HepG2 (cell line): ENCODE data around the gene MUC6. TPM values are rescaled to one million over a fixed set of nuclear protein-coding genes. Genes with fewer than 3 reads are reported as not detected.

Experiments
- ATAC-seq: fragments of 200-7000 bp; cut with Tn5 transposase; 3 replicates; pipeline ENCODE4 v1.9.1; 2020; ENCODE audit warnings: mild to moderate bottlenecking, moderate library complexity
- BruUV-seq: library from RNA; stranded (reverse); fragments of 400-500 nt; replicated peaks from 2 replicates; lab custom pipeline; 2021; lab: Mats Ljungman, UMichigan
- CTCF ChIA-PET: fragments of 300-600 bp; formaldehyde crosslinking; extraction: SDS; loops from one replicate; lab custom pipeline; 2021; ENCODE audit warnings: low total read pairs, inconsistent platforms, low intra/inter-chr PET ratio; lab: Yijun Ruan, JAX
- POLR2A ChIA-PET: fragments of 350-600 bp; sonication (Branson Sonifier 250); formaldehyde crosslinking; loops from one replicate; lab custom pipeline; 2020; ENCODE audit warnings: antibody characterized with exemption, inconsistent platforms; lab: Yijun Ruan, JAX
- DNase-seq: peaks from one replicate; pipeline ENCODE4 v3.0.0-alpha.2; 2015; ENCODE audit warnings: low spot score
- FAIRE-seq: peaks from 3 replicates; lab custom pipeline; 2011; peaks lifted over from hg19 to GRCh38; lab: Jason Lieb, UNC
- H2AFZ ChIP-seq: one replicate; pipeline ENCODE4 v1.6.1; 2011; ENCODE audit warnings: low read length, inconsistent platforms
- H3K27ac ChIP-seq: fragments of 300-600 bp; 3 replicates; pipeline ENCODE4 v1.8.0; 2011; ENCODE audit warnings: mixed run types, mild to moderate bottlenecking, mixed read lengths, low read length, inconsistent platforms; ENCODE audit not compliant: insufficient read depth; ENCODE audit errors: extremely low read length
- H3K27me3 ChIP-seq, 2 experiments: fragments of 200-600 bp in 1 of 2; 2 replicates in 1 of 2; 3 replicates in 1 of 2; pipeline versions ENCODE4 v1.6.0 to v1.8.0; 2011; ENCODE audit warnings: low read length in 2 of 2, mild to moderate bottlenecking in 2 of 2, moderate library complexity in 2 of 2, inconsistent platforms in 1 of 2; ENCODE audit not compliant: insufficient read depth in 2 of 2, control insufficient read depth in 1 of 2
- H3K36me3 ChIP-seq, 2 experiments: fragments of 200-600 bp in 1 of 2; replicated peaks in 1 of 2; 2 replicates in 1 of 2; 3 replicates in 1 of 2; pipeline versions ENCODE4 v1.5.1 to v1.8.0; 2011; ENCODE audit warnings: low read length in 2 of 2, inconsistent platforms in 1 of 2; ENCODE audit not compliant: insufficient read depth in 2 of 2, control insufficient read depth in 1 of 2
- H3K4me1 ChIP-seq: 2 replicates; pipeline ENCODE4 v1.5.1; 2012; ENCODE audit warnings: low read length, inconsistent platforms; ENCODE audit not compliant: insufficient read depth
- H3K4me2 ChIP-seq: 2 replicates; pipeline ENCODE4 v1.6.0; 2011; ENCODE audit warnings: low read depth, low read length, inconsistent platforms
- H3K4me3 ChIP-seq, 3 experiments: fragments of 200-600 bp in 1 of 3; sonication (generic), shearing (Covaris generic) in 1 of 3; replicated peaks in 1 of 3; 2 replicates each; pipeline ENCODE4 v1.5.1; 2011 to 2016; ENCODE audit warnings: low read length in 3 of 3, inconsistent platforms in 2 of 3, low read depth in 2 of 3, mild to moderate bottlenecking in 2 of 3, control low read depth in 1 of 3, mixed read lengths in 1 of 3; ENCODE audit not compliant: insufficient read depth in 1 of 3
- H3K79me2 ChIP-seq: one replicate; pipeline ENCODE4 v1.6.1; 2011; ENCODE audit warnings: low read length, inconsistent platforms; ENCODE audit not compliant: insufficient read depth
- H3K9ac ChIP-seq: 2 replicates; pipeline ENCODE4 v1.6.0; 2011; ENCODE audit warnings: mild to moderate bottlenecking, low read depth, low read length, inconsistent platforms; ENCODE audit not compliant: insufficient read depth
- H3K9me3 ChIP-seq: 2 replicates; pipeline ENCODE4 v1.5.1; 2012; ENCODE audit warnings: mild to moderate bottlenecking, low read length
- H4K20me1 ChIP-seq: 2 replicates; pipeline ENCODE4 v1.6.0; 2011; ENCODE audit warnings: inconsistent platforms, mild to moderate bottlenecking, low read length, moderate library complexity; ENCODE audit not compliant: insufficient read depth
- STAT5B ChIP-seq: sonication (generic); formaldehyde crosslinking; IDR thresholded peaks from 2 replicates; pipeline ENCODE4 v1.4.0; 2020; ENCODE audit warnings: missing genetic modification reagents
- ZFAT ChIP-seq: sonication (generic); formaldehyde crosslinking; conservative IDR thresholded peaks from 2 replicates; pipeline ENCODE4 v1.8.1; 2023; ENCODE audit warnings: missing genetic modification reagents, inconsistent platforms
- ZNF577 ChIP-seq: sonication (generic); formaldehyde crosslinking; IDR thresholded peaks from 2 replicates; pipeline ENCODE4 v1.4.0; 2020; ENCODE audit warnings: mild to moderate bottlenecking, low read depth, missing genetic modification reagents, borderline replicate concordance
- ZNF713 ChIP-seq: sonication (generic); formaldehyde crosslinking; IDR thresholded peaks from 2 replicates; pipeline ENCODE4 v1.4.0; 2020; ENCODE audit warnings: mild to moderate bottlenecking, missing genetic modification reagents
- WGBS: methylation state at CpG from one replicate; pipeline ENCODE4 v1.1.6; 2017; ENCODE audit warnings: low lambda C conversion rate; 5-methylcytosine and 5-hydroxymethylcytosine counted together
- in situ Hi-C: cut with HindIII; loops from 2 replicates; pipeline ENCODE4 v1.10.0; 2017; ENCODE audit warnings: low pct_unique_long_range_greater_than_20kb; ENCODE audit not compliant: extremely low pct_ligation_motif_present
- intact Hi-C: fragments of 100-400 bp; cut with micrococcal nuclease; formaldehyde crosslinking; loops from one replicate; pipeline ENCODE4 v1.10.0; 2022; ENCODE audit not compliant: unreplicated experiment
- polyA plus RNA-seq, 8 experiments: library from polyadenylated mRNA; depleted of rRNA in 3 of 8; stranded (reverse) in 7 of 8; unstranded in 1 of 8; fragments of >200 nt; fragmentation: Illumina TruSeq in 4 of 8; extraction: Trizol in 4 of 8; gene quantifications; 2 replicates each; pipeline versions ENCODE4 v1.2.1 to v1.2.3, GENCODE V29; 2011 to 2016; ENCODE audit warnings: low read depth in 4 of 8, missing spikeins in 1 of 8, mixed read lengths in 1 of 8; ENCODE audit not compliant: insufficient read depth in 1 of 8
- total RNA-seq, 5 experiments: library from RNA; depleted of rRNA; stranded (reverse); fragments of >200 nt; fragmentation: Illumina TruSeq; extraction: Trizol; gene quantifications; 2 replicates each; pipeline ENCODE4 v1.2.3, GENCODE V29; 2016; ENCODE audit warnings: low read depth in 1 of 5
- TF ChIP-seq, protein P1 (sequence below): sonication (generic); formaldehyde crosslinking; IDR thresholded peaks from 2 replicates; pipeline ENCODE4 v1.4.0; 2020; ENCODE audit warnings: mild to moderate bottlenecking, missing genetic modification reagents

The MUC6 gene
- total and polyA plus RNA-seq, 2 of the 13 experiments (the other 11 are each of a cell fraction or from before 2014, with no cell fraction given), result not detected

DNA sequence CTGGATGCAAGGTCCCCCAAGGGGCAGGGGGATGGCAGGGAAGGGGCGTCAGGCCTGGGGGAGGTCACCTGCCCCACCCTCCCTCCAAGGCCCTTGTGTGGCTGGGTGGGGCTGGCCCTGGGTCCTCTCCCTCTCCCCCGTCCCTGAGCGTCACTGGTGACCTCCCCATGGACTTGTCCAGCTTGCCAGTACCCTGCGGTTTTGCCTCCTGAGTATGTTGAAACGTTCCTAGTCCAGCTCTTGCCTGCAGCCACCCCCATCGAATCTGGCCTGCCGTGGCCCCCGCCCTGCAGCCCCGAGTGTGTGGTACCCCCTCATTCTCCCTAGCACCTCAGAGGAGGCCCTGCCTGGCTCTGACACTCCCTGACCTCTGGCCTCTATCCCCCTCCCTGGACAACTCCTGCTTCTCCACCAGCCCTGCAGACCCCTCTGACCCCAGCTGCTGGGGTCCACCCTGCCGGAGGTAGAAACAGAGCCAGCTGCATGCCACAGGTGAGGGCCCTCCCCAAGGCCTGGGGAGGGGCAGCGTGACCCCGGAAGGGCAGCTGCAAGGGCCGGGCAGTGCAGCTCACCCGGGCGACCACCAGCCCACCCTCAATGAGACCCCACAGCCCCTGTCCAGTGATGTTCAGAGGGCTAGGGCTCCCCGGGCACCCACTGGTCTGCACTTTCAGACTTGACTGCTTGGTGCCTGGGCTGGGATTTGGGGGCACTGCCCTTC lies 4.1 kb upstream of the MUC6 start (continued):
- TF ChIP-seq ZFAT (no peak), ZNF577 (CRISPR knock-in tag) (no peak), STAT5B (CRISPR knock-in tag) (no peak)
- TF ChIP-seq, all 625 proteins: peak for 0

DNA sequence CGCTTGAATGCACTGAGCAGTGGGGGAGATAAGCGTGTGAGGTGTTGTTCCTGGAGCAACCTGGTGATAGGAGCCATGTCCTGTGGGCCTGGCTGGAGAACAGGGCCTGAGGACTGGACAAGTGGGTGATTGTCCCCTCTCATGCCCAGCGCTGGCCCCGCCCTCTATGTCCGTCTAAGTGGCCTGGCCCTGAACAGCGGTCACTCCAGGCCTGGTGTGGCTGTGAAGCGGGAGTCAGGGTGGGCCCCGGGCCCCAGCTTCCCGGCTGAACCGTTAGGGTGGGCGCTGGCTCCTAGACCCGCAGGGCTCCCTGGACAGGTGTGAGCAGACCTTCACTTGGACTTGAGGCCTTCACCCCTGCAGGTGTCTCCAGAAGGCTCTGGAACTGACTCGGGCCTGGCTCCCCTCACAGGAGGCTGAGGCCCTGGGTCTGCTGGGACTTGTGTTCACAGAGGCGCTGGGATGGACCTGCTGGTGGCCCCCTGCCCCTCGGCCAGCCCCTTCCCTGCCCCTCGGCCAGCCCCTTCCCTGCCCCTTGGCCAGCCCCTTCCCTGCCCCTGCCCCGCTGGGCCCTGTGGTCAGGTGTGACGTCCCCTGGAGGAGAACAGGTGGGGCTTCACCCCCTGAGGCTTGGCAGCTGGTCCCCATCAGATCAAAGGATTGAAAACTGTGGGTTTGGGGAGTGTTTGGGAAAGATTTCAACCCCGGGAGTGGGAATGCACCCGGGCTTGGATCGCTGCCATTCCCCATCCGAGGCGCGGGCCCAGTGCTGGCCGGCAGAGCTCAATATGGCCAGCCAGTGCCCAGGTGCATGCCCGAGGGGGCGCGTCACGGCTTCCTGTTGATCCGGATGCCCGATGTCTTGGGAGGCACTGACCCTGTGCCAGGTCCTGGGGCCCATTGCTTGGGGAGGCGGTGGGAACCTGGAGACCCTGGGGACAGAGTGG lies 3.2 kb upstream of the MUC6 start:
- DNase-seq, result no peak
- no peak overlapping the region for H3K27ac ChIP-seq
- TF ChIP-seq, protein P1, sequence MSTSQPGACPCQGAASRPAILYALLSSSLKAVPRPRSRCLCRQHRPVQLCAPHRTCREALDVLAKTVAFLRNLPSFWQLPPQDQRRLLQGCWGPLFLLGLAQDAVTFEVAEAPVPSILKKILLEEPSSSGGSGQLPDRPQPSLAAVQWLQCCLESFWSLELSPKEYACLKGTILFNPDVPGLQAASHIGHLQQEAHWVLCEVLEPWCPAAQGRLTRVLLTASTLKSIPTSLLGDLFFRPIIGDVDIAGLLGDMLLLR, result no peak
- no peak for TF ChIP-seq ZNF713 (CRISPR knock-in tag)
- TF ChIP-seq, all 625 proteins: peak for 0
- Histone ChIP-seq H4K20me1 (no peaks in the 10 kb centered on the region), H3K27me3 (peaks cover 26 to 94% of the 10 kb centered on the region in 2 experiments; a peak in 4 of 5 replicates), H2AFZ (no peak overlapping the region), H3K4me3 (no peak overlapping the region), H3K79me2 (no peaks in the 10 kb centered on the region), H3K9ac (no peak overlapping the region), H3K4me2 (no peak overlapping the region), H3K9me3 (no peaks in the 10 kb centered on the region), H3K4me1 (peaks cover 9% of the 10 kb centered on the region), H3K36me3 (no peaks in the 10 kb centered on the region)
- ATAC-seq (no peak; the same call in 2 of the 3 replicates), FAIRE-seq (no peak)
- intact Hi-C loops, result no loop called here
- 42% methylated on average over 10 of the region's 32 CpGs for WGBS
- ChIA-PET POLR2A (no interaction called here), CTCF (no interaction called here)
- in situ Hi-C loops, result no loop called here
- no TSS peak for BruUV-seq
